ENCODE results near the gene CCL20. TPM values are rescaled to one million over a fixed set of nuclear protein-coding genes. Genes with fewer than 3 reads are reported as not detected.
"Not testable (repeated sequence)": the region's sequence is repeated elsewhere in the genome, so short reads cannot be mapped to it uniquely, and the experiment has no call there.

CCL20 gene
- not detected for polyA plus RNA-seq (2013, experiment 1 of 2; ENCODE audit: insufficient read length)
- not detected for polyA plus RNA-seq (2013, experiment 2 of 2; ENCODE audit: insufficient read length)

- DNase-seq, result no peak
These were observed at the start of gene CCL20 for GRCh38 chr2:227813562-227814353. TSS of gene CCL20 (plus strand) at chr2:227813842. CDS start at chr2:227813912, 70 bp downstream.

GRCh38 chr2:227765788-227766372, 47.8 kb upstream of the CCL20 start:
- DNase-seq, result no peak

- DNase-seq, result peak; percentile 71
These were observed 47.2 kb upstream of the CCL20 start for GRCh38 chr2:227766373-227766883.

- DNase-seq, result no peak
These were observed 45.8 kb upstream of the CCL20 start for GRCh38 chr2:227767830-227768229.

GRCh38 chr2:227772197-227772661, 41.4 kb upstream of the CCL20 start:
- DNase-seq, result no peak

DNA sequence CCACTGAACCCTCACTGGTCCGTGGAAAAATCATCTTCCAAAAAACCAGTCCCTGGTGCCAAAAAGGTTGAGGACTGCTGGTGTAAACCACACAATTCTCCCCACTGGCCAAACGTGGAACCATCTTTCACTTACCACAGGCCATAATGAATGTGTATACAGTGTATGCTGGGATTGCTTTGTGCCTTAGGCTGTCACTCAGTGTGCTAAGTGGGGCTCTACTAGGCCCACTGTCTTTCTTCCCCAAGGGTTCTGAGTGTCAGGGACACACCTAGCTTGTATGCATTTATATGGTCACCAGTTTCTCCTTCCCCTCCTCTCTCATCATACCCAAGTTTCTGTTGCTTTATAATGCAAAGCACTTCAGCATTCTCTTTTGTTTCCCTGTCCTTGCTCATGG, 40.7 kb upstream of the CCL20 start:
- no peak for DNase-seq

DNA sequence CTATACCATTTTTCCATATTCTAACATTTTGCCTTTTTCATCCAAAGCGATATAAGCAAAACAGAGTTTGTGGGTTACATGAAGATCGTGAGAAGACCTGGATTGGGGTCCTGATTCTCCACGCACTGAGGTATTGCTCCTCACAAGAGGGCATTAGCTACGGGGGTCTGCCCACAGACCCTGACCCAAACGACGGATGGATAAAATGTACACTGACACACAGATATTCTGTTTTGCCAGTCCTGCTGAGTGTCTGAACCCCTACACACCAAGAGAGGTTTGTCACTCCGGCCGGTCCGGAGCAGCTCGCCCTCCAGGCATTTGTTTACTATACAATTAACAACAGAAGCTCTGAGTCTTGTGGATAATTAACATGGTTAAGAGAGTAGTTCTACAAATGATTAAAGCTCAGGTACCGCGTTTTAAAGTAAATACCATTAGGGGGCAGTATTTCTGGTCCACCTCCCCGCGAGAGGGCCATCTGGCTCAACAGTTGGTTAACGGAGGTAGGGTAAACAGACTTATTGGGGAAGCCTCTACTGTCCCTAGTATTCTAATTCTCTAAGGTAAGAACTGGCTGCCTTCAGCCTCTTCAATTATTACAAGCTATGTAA, 39.5 kb upstream of the CCL20 start:
- DNase-seq, result no peak

DNA sequence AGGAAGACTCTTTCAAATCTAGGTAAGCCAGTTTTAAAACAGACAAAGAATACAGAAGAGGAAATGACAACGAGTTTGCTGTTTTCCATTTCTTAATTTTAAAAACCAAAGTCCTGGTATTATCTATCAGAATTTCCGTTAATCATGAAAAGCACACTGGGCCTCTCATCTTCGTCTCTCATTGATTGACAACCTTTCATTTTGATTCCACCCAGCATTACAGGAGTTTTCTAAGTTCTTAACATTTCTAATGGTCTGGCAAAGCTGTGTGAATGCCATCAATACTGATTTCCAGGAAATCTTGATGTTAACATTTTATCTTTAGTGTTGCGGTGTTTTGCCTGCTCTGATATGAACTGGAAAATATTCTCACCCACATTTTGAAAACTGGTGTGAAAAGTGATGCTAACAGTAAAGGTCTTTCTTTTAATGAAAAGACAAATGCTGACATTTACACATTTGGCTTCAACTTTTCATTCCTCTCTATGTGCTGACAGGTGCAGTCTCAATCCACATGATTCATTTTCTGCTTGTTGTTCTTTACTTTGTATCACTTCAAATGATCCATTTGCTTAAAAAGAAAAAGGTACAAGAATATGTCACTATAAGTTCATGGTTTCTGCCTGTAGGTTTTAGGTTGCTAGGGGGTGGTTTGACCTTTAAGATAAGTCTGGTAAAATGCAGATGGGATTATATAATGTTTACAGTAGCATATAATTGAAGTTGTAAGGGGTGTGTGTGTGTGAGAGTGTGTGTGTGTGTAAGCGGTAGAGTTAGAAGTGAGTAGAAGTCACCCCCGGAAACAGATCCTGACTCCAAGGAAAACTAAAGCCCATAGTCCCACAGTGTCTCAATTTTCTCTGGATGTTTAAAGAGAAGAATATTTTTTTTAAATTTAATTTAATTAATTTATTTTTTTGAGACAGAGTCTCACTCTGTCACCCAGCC, 38.5 kb upstream of the CCL20 start:
- no peak for DNase-seq

DNA sequence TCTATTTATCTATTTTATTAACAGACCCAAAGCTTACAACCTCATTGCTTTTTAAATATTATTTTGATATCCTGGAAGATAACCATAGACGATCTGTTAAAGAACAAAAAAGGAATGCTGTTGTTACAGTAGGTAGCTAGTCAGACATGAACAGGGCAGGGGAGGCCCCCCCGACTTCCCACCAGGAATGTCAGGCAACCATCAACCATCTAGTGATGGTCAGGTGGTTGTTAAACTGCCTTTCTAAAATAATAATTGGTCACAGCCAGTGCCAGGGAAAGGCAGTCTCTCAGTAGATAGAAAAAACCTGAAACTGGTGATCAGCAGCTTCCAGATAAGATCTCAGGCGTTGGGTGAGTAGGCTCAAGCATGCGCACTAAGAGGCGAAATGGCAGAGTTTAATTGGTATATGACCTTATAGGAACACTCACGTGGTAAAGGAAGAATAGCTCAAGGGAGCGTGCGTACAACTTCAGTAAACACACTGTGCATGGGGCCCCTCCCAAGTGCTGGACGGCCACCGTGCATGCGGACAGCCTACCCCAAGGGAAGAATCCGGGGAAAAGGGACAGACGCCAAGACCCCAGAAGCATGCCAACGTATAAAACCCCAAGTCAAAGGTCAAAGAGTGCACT, 32.5 kb upstream of the CCL20 start:
- no peak for DNase-seq

GRCh38 chr2:227781841-227782240, 31.8 kb upstream of the CCL20 start:
- no peak for DNase-seq

DNA sequence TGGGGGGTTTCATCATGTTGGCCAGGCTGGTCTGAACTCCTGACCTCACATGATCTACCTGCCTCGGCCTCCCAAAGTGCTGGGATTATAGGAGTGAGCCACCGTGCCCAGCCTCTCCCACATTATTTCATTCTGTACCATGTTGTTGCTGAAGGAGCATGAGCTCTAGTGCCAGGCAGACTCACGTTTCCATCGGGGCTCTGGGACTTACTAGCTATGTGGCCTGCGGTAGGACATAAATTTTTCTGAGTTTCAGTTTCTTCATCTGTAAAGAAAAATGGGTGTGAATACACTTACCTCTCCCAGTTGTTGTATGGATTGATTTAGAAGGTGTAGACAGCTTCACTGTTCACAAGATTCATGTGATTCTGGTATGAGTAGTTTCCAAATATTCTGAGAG, 30.8 kb upstream of the CCL20 start:
- no peak for DNase-seq

- no peak for DNase-seq
These were observed 30.1 kb upstream of the CCL20 start for GRCh38 chr2:227783404-227784138.

- no peak for DNase-seq
These were observed 28.3 kb upstream of the CCL20 start for GRCh38 chr2:227785293-227785692.

GRCh38 chr2:227788561-227789018, 25.1 kb upstream of the CCL20 start:
- no peak for DNase-seq

GRCh38 chr2:227789803-227790202, 23.8 kb upstream of the CCL20 start:
- no peak for DNase-seq

GRCh38 chr2:227793148-227793712, 20.4 kb upstream of the CCL20 start:
- DNase-seq, result no peak

GRCh38 chr2:227796045-227796711, 17.5 kb upstream of the CCL20 start:
- no peak for DNase-seq

DNA sequence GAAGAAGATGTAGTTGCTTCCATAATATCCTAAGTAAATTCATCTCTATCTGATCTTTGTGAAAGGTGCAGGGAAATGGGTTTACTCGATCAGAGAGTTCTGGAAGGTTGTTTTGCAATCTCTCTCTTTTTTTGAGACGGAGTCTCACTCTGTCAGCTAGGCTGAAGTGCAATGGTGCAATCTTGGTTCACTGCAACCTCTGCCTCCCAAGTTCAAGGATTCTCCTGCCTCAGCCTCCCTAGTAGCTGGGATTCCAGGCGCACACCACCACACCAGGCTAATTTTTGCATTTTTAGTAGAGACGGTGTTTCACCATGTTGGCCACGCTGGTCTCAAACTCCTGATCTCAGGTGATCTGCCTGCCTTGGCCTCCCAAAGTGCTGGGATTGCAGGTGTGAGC, 16.9 kb upstream of the CCL20 start:
- DNase-seq, result not testable (repeated sequence)

DNA sequence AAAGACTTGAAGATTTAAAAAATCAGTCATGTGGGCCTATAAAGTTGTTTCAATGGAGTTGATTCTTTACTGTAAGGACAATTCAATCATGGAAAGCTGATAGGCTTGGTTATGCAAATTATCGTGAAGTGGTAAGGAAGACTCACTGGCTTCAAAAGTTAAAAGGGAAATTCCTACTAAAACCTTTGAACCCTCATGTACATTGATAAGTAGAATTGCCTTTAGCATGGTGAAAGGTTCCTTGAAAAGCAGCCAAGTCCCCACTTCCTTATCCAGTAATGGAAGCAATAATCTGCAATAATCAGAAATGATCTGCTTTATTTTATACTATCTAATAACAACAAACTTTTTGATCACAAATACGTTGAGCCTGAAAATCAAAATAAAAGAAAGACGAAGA, 14.4 kb upstream of the CCL20 start:
- DNase-seq, result no peak

DNA sequence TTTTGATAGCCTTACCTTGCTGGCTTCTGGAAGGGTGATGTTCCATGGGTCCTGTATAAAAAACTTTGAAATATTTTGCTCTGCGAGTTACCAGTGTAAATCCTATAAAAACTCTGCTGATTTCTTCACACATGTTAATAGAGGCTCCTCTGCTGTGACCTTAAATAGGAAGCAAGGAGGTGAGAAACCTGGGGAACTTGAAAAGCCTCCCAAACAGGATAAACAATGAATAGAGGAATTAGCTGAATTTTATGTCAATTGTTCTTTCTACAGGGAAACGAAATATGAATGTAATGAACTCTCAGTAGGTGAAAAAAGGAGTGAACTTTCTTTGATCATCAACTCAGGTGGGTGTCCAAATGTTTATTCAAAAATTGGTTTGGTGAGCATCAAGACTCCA, 10.8 kb upstream of the CCL20 start:
- DNase-seq, result no peak

All from fibroblast of skin of scalp (primary cell).